Ascending aorta (tissue), 2 donors: ENCODE results near the gene FRMD4A. TPM values are rescaled to one million over a fixed set of nuclear protein-coding genes. Genes with fewer than 3 reads are reported as not detected.

Experiments used
- DNase-seq, 2 donors: peaks; one replicate each; pipeline ENCODE4 v3.0.0-alpha.2; 2019; ENCODE audit warnings: low spot score in 2 of 2
- H3K27ac ChIP-seq, 2 donors: fragments of 200-600 bp; sonication (generic); one replicate each; pipeline ENCODE4 v1.5.1; 2016 to 2017; ENCODE audit warnings: mild to moderate bottlenecking in 1 of 2
- H3K27me3 ChIP-seq: fragments of 200-600 bp; sonication (generic); one replicate; pipeline ENCODE4 v1.5.1; 2017
- H3K36me3 ChIP-seq, 2 donors: fragments of 200-600 bp; sonication (generic); one replicate each; pipeline ENCODE4 v1.5.1; 2016
- H3K4me1 ChIP-seq, 2 donors: fragments of 200-600 bp; sonication (generic); one replicate each; pipeline ENCODE4 v1.5.1; 2016 to 2017; ENCODE audit warnings: mild to moderate bottlenecking in 1 of 2
- H3K4me3 ChIP-seq, 2 donors: fragments of 200-600 bp; sonication (generic); one replicate each; pipeline ENCODE4 v1.5.1; 2016 to 2017; ENCODE audit warnings: mild to moderate bottlenecking in 1 of 2
- H3K9me3 ChIP-seq, 2 donors: fragments of 200-600 bp; sonication (generic); one replicate each; pipeline ENCODE4 v1.5.1; 2016
- CTCF ChIP-seq, 3 experiments: fragments of 200-600 bp in 2 of 3; fragments of 450-650 bp in 1 of 3; sonication (generic) in 2 of 3; IDR thresholded peaks; one replicate each; pipeline ENCODE4 v1.5.1; 2016 to 2019; ENCODE audit warnings: antibody characterized with exemption in 3 of 3, mild to moderate bottlenecking in 1 of 3, moderate library complexity in 1 of 3
- intact Hi-C: fragments of 100-400 bp; cut with DNase I; formaldehyde crosslinking; loops from one replicate; pipeline ENCODE4 v1.15.1; 2023
- total RNA-seq: library from RNA; depleted of rRNA; stranded (reverse); fragments of >200 nt; gene quantifications from one replicate; pipeline ENCODE4 v1.1.0, GENCODE V29; 2016

Gene FRMD4A
- total RNA-seq, 1 donor from 2014 or later: 108 TPM

- peaks cover 4 to 9% of the 10 kb centered on the region in 2 donors for H3K9me3 ChIP-seq
- peaks cover 4% of the 10 kb centered on the region for H3K27me3 ChIP-seq
- no peak overlapping the region for H3K4me3 ChIP-seq
- no peak overlapping the region for H3K27ac ChIP-seq
- no peaks in the 10 kb centered on the region for H3K36me3 ChIP-seq
- DNase-seq: no peak
- peaks cover 0 to 5% of the 10 kb centered on the region in 2 donors for H3K4me1 ChIP-seq
- no peak for TF ChIP-seq CTCF (IDR thresholded peaks at IDR 0.05)
- intact Hi-C loops: no loop called here
Measured at GRCh38 chr10:14291296-14291695, 39.4 kb downstream of the FRMD4A start.

GRCh38 chr10:14285941-14286560 lies 44.7 kb downstream of the FRMD4A start:
- Histone ChIP-seq H3K4me3 (no peak overlapping the region), H3K4me1 (no peaks in the 10 kb centered on the region), H3K36me3 (no peaks in the 10 kb centered on the region), H3K27ac (no peak overlapping the region), H3K27me3 (peaks cover 4% of the 10 kb centered on the region), H3K9me3 (peaks cover 0 to 4% of the 10 kb centered on the region in 2 donors)
- no peak for TF ChIP-seq CTCF (IDR thresholded peaks at IDR 0.05)
- DNase-seq: no peak
- intact Hi-C loops: no loop called here

- H3K9me3 ChIP-seq: no peaks in the 10 kb centered on the region
- H3K4me1 ChIP-seq: no peaks in the 10 kb centered on the region
- no peaks in the 10 kb centered on the region for H3K27me3 ChIP-seq
- TF ChIP-seq CTCF (IDR thresholded peaks at IDR 0.05): no peak
- no peak for DNase-seq
- intact Hi-C loops: no loop called here
- no peak overlapping the region for H3K27ac ChIP-seq
- H3K36me3 ChIP-seq: no peaks in the 10 kb centered on the region
- no peak overlapping the region for H3K4me3 ChIP-seq
Measured at GRCh38 chr10:14282276-14282675, 48.4 kb downstream of the FRMD4A start.

GRCh38 chr10:14278533-14278932 lies 52.2 kb downstream of the FRMD4A start:
- DNase-seq: no peak
- Histone ChIP-seq H3K9me3 (no peaks in the 10 kb centered on the region), H3K4me1 (no peaks in the 10 kb centered on the region), H3K27ac (no peak overlapping the region), H3K4me3 (no peak overlapping the region), H3K27me3 (no peaks in the 10 kb centered on the region), H3K36me3 (no peaks in the 10 kb centered on the region)
- no peak for TF ChIP-seq CTCF (IDR thresholded peaks at IDR 0.05)
- intact Hi-C loops: no loop called here

- intact Hi-C loops: no loop called here
- Histone ChIP-seq H3K4me3 (no peak overlapping the region), H3K4me1 (no peaks in the 10 kb centered on the region), H3K36me3 (no peaks in the 10 kb centered on the region), H3K27me3 (no peaks in the 10 kb centered on the region), H3K27ac (no peak overlapping the region), H3K9me3 (no peaks in the 10 kb centered on the region)
- no peak for TF ChIP-seq CTCF (IDR thresholded peaks at IDR 0.05)
- DNase-seq: no peak
Measured at GRCh38 chr10:14276210-14276609, 54.5 kb downstream of the FRMD4A start.

- Histone ChIP-seq H3K9me3 (no peaks in the 10 kb centered on the region), H3K27me3 (no peaks in the 10 kb centered on the region), H3K36me3 (no peaks in the 10 kb centered on the region), H3K27ac (no peak overlapping the region), H3K4me1 (no peaks in the 10 kb centered on the region), H3K4me3 (no peak overlapping the region)
- no peak for TF ChIP-seq CTCF (IDR thresholded peaks at IDR 0.05)
- DNase-seq: no peak
- intact Hi-C loops: no loop called here
Measured at GRCh38 chr10:14271621-14272020, 59.1 kb downstream of the FRMD4A start.
